H1 (cell line): ENCODE data around the gene KCNK3. TPM values are rescaled to one million over a fixed set of nuclear protein-coding genes. Genes with fewer than 3 reads are reported as not detected.
A peak's percentile ranks its signal among the peaks of the same experiment; 100 is the strongest.

ENCODE experiments used
- CTCF ChIA-PET: fragments of 300-600 bp; sonication (Branson Sonifier 250); formaldehyde crosslinking; loops from one replicate; lab custom pipeline; 2021; ENCODE audit not compliant: partially characterized antibody; lab: Charles Lee
- POLR2A ChIA-PET: fragments of 300-600 bp; sonication (Branson Sonifier 250); formaldehyde crosslinking; loops from one replicate; lab custom pipeline; 2021; ENCODE audit warnings: inconsistent platforms; ENCODE audit not compliant: partially characterized antibody; lab: Charles Lee
- DNase-seq, 2 experiments: peaks; one replicate each; pipeline versions ENCODE4 v3.0.0 to v3.0.0-alpha.2; 2010 to 2022; ENCODE audit warnings: low spot score in 2 of 2, low read depth in 1 of 2, mixed read lengths in 1 of 2
- FAIRE-seq: peaks from 2 replicates; lab custom pipeline; 2011; peaks lifted over from hg19 to GRCh38; lab: Jason Lieb, UNC
- H2AFZ ChIP-seq: 2 replicates; pipeline ENCODE4 v1.8.1; 2012; ENCODE audit warnings: low read length, inconsistent platforms
- H2AK5ac ChIP-seq: 2 replicates; pipeline ENCODE4 v1.6.1; 2013; ENCODE audit warnings: low read depth, low read length
- H2BK120ac ChIP-seq: replicated peaks from 2 replicates; pipeline ENCODE3; 2013; ENCODE audit warnings: low read depth, low read length, inconsistent platforms
- H2BK12ac ChIP-seq: 2 replicates; pipeline ENCODE4 v1.6.1; 2013; ENCODE audit warnings: low read depth, low read length
- H2BK15ac ChIP-seq: 2 replicates; pipeline ENCODE4 v1.6.1; 2013; ENCODE audit warnings: low read length
- H2BK20ac ChIP-seq: 2 replicates; pipeline ENCODE4 v1.6.1; 2013; ENCODE audit warnings: low read length
- H2BK5ac ChIP-seq: 2 replicates; pipeline ENCODE4 v1.6.1; 2013; ENCODE audit warnings: low read depth, low read length
- H3K14ac ChIP-seq: 2 replicates; pipeline ENCODE4 v1.6.1; 2013; ENCODE audit warnings: inconsistent platforms; ENCODE audit not compliant: insufficient read length
- H3K18ac ChIP-seq: 2 replicates; pipeline ENCODE4 v1.6.1; 2013; ENCODE audit warnings: low read length; ENCODE audit errors: extremely low read depth
- H3K23ac ChIP-seq: 2 replicates; pipeline ENCODE4 v1.6.1; 2013; ENCODE audit warnings: inconsistent platforms; ENCODE audit not compliant: insufficient read length
- H3K23me2 ChIP-seq: 2 replicates; pipeline ENCODE4 v1.6.1; 2013; ENCODE audit warnings: low read depth, low read length
- H3K27ac ChIP-seq: 2 replicates; pipeline ENCODE4 v1.6.1; 2011; ENCODE audit warnings: low read depth, low read length, inconsistent platforms
- H3K27me3 ChIP-seq, 4 experiments: replicated peaks in 1 of 4; 1 replicate in 1 of 4; 2 replicates in 3 of 4; pipeline versions ENCODE4 v1.6.1 to v1.8.1; 2011 to 2013; ENCODE audit warnings: low read length in 3 of 4, mild to moderate bottlenecking in 3 of 4, inconsistent platforms in 2 of 4, mixed read lengths in 2 of 4, moderate library complexity in 1 of 4; ENCODE audit not compliant: control insufficient read depth in 3 of 4, insufficient read depth in 3 of 4; ENCODE audit errors: extremely low read depth in 1 of 4
- H3K36me3 ChIP-seq, 4 experiments: 2 replicates each; pipeline versions ENCODE4 v1.6.1 to v1.8.1; 2011 to 2013; ENCODE audit warnings: mild to moderate bottlenecking in 4 of 4, low read length in 3 of 4, moderate library complexity in 2 of 4, control low read depth in 1 of 4, inconsistent platforms in 1 of 4; ENCODE audit not compliant: insufficient read depth in 4 of 4, control insufficient read depth in 2 of 4
- H3K4ac ChIP-seq: replicated peaks from 2 replicates; pipeline ENCODE3; 2013; ENCODE audit warnings: low read length, low read depth, mixed read lengths, inconsistent platforms; ENCODE audit not compliant: insufficient read length
- H3K4me1 ChIP-seq, 4 experiments: replicated peaks in 1 of 4; 1 replicate in 1 of 4; 2 replicates in 3 of 4; pipeline versions ENCODE4 v1.6.1 to v1.8.1; 2011 to 2013; ENCODE audit warnings: low read length in 3 of 4, inconsistent platforms in 2 of 4, mixed read lengths in 1 of 4; ENCODE audit not compliant: insufficient read depth in 4 of 4, control insufficient read depth in 3 of 4
- H3K4me2 ChIP-seq, 2 experiments: 2 replicates each; pipeline versions ENCODE4 v1.6.1 to v1.8.1; 2011 to 2013; ENCODE audit warnings: low read depth in 2 of 2, low read length in 2 of 2, control low read depth in 1 of 2, inconsistent platforms in 1 of 2, mild to moderate bottlenecking in 1 of 2; ENCODE audit not compliant: insufficient read depth in 1 of 2
- H3K4me3 ChIP-seq, 4 experiments: fragments of 200-600, 300-600 bp in 1 of 4; sonication (generic), shearing (Covaris generic), sonication (Bioruptor Twin) in 1 of 4; 2 replicates each; pipeline versions ENCODE4 v1.5.1 to v1.8.1; 2011 to 2016; ENCODE audit warnings: low read length in 4 of 4, low read depth in 3 of 4, control low read depth in 2 of 4, inconsistent platforms in 2 of 4, mild to moderate bottlenecking in 2 of 4, mixed read lengths in 1 of 4, moderate library complexity in 1 of 4; ENCODE audit not compliant: insufficient read depth in 2 of 4; ENCODE audit errors: extremely low read depth in 1 of 4
- H3K56ac ChIP-seq: replicated peaks from 2 replicates; pipeline ENCODE3; 2013; ENCODE audit warnings: low read depth, mild to moderate bottlenecking, mixed read lengths, low read length, inconsistent platforms; ENCODE audit not compliant: insufficient read length
- H3K79me1 ChIP-seq: 2 replicates; pipeline ENCODE4 v1.6.1; 2013; ENCODE audit warnings: low read depth, low read length, control low read depth
- H3K79me2 ChIP-seq, 2 experiments: 2 replicates each; pipeline versions ENCODE4 v1.6.1 to v1.8.1; 2012 to 2013; ENCODE audit warnings: low read length in 2 of 2, mild to moderate bottlenecking in 2 of 2, inconsistent platforms in 1 of 2; ENCODE audit not compliant: insufficient read depth in 2 of 2, control insufficient read depth in 1 of 2
- H3K9ac ChIP-seq, 4 experiments: replicated peaks in 1 of 4; 1 replicate in 1 of 4; 2 replicates in 3 of 4; pipeline versions ENCODE4 v1.6.1 to v1.8.1; 2011 to 2013; ENCODE audit warnings: low read depth in 3 of 4, low read length in 3 of 4, control low read depth in 2 of 4, mild to moderate bottlenecking in 2 of 4, moderate library complexity in 2 of 4, inconsistent platforms in 1 of 4; ENCODE audit errors: extremely low read depth in 1 of 4
- H3K9me3 ChIP-seq, 2 experiments: 2 replicates each; pipeline versions ENCODE4 v1.6.1 to v1.8.1; 2012 to 2013; ENCODE audit warnings: mild to moderate bottlenecking in 2 of 2, moderate library complexity in 2 of 2, control low read depth in 1 of 2, inconsistent platforms in 1 of 2, low read depth in 1 of 2, low read length in 1 of 2, mixed read lengths in 1 of 2; ENCODE audit not compliant: insufficient read depth in 2 of 2
- H4K20me1 ChIP-seq, 2 experiments: replicated peaks in 1 of 2; 2 replicates each; pipeline versions ENCODE3 to v1.8.1; 2011 to 2013; ENCODE audit warnings: inconsistent platforms in 2 of 2, low read length in 2 of 2, mild to moderate bottlenecking in 1 of 2; ENCODE audit not compliant: insufficient read depth in 2 of 2, control insufficient read depth in 1 of 2
- H4K5ac ChIP-seq: 2 replicates; pipeline ENCODE4 v1.6.1; 2013; ENCODE audit warnings: low read length, low read depth, mixed read lengths, inconsistent platforms; ENCODE audit not compliant: insufficient read length
- H4K8ac ChIP-seq: 2 replicates; pipeline ENCODE4 v1.8.0; 2013; ENCODE audit warnings: mild to moderate bottlenecking, moderate library complexity, low read length, inconsistent platforms; ENCODE audit not compliant: insufficient read depth; ENCODE audit errors: extremely low read depth
- H4K91ac ChIP-seq: replicated peaks from 2 replicates; pipeline ENCODE3; 2013; ENCODE audit warnings: low read length, mixed read lengths, inconsistent platforms; ENCODE audit not compliant: insufficient read length
- JUND ChIP-seq: IDR thresholded peaks from 2 replicates; pipeline ENCODE4 v1.6.1; 2011; ENCODE audit warnings: mild to moderate bottlenecking, improper control_type of control experiment, low read length
- WGBS, 2 experiments: shearing (Covaris generic) in 1 of 2; methylation state at CpG; one replicate each; pipeline versions ENCODE4 v1.1.6 to v1.1.7; 2013 to 2015; ENCODE audit warnings: low lambda C conversion rate in 2 of 2, mixed read lengths in 2 of 2, inconsistent platforms in 1 of 2, low coverage in 1 of 2, missing lambda C conversion rate in 1 of 2; ENCODE audit not compliant: insufficient replicate concordance in 2 of 2, insufficient coverage in 1 of 2, insufficient read length in 1 of 2; ENCODE audit errors: extremely low coverage in 1 of 2, missing lambda C conversion rate in 1 of 2; 5-methylcytosine and 5-hydroxymethylcytosine counted together
- polyA plus RNA-seq, 7 experiments: library from polyadenylated mRNA; depleted of rRNA in 3 of 7; stranded (reverse) in 5 of 7; unstranded in 2 of 7; fragments of >200 nt in 5 of 7; fragments of 200-250 nt in 2 of 7; gene quantifications; 1 replicate in 5 of 7; 2 replicates in 1 of 7; 4 replicates in 1 of 7; pipeline versions ENCODE4 v1.2.1 to v1.2.3, GENCODE V29; 2011 to 2013; ENCODE audit warnings: missing spikeins in 2 of 7, mixed read lengths in 2 of 7
- total RNA-seq: library from RNA; stranded (reverse); fragmentation: NEBNext Ultra II Directional; extraction: Animal tissue kit (Norgen Biotek cat#: 25700); gene quantifications from 2 replicates; pipeline ENCODE4 v1.2.1, GENCODE V29; 2021
- TF ChIP-seq, protein P1 (sequence below), 3 experiments: IDR thresholded peaks; 1 replicate in 2 of 3; 2 replicates in 1 of 3; pipeline versions ENCODE4 v1.5.1 to v1.6.1; 2011; ENCODE audit warnings: low read length in 3 of 3, mild to moderate bottlenecking in 3 of 3, inconsistent platforms in 2 of 3, low read depth in 1 of 3, moderate library complexity in 1 of 3; ENCODE audit not compliant: insufficient read depth in 1 of 3; ENCODE audit errors: control extremely low read depth in 1 of 3

The KCNK3 gene
- total and polyA plus RNA-seq, 2 of the 8 experiments (the other 6 are each of a cell fraction or from before 2014, with no cell fraction given), result 0.29 to 0.30 TPM

DNA sequence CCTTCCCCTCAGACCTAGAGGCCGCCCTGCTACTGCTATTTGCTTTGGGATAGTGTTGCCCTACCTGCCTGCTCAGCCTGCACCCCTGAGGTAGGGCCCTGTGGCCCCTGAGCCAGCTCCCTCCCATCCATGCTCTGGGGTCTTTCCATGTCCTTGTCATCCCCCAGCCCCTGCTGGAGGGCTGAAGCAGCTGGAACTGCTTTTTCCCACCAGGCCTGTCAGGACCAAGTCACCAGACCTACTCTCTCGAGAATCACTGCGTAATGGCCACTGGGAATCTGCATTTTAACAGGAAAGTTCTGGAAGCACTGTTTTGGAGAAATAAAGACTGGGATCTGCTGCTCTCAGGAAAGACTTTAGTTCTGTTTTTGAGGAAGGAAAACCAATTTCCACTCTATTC lies 51.3 kb downstream of the KCNK3 start:
- Histone ChIP-seq H3K4me2 (no peak overlapping the region), H3K9me3 (no peaks in the 10 kb centered on the region), H2BK15ac (no peak overlapping the region), H4K5ac (no peak overlapping the region), H2BK12ac (0 out of 2 replicates have a peak overlapping the region, but pooled peaks have one; percentile 9), H3K23me2 (no peaks in the 10 kb centered on the region), H2AK5ac (no peak overlapping the region), H3K4me1 (no peaks in the 10 kb centered on the region), H2BK20ac (no peak overlapping the region), H3K56ac (no peak overlapping the region), H3K27me3 (no peaks in the 10 kb centered on the region), H3K4me3 (no peak overlapping the region), H3K79me2 (no peaks in the 10 kb centered on the region), H3K23ac (no peak overlapping the region), H3K18ac (no peak overlapping the region), H4K91ac (no peak overlapping the region), H3K9ac (no peak overlapping the region), H3K79me1 (no peaks in the 10 kb centered on the region), H2BK120ac (no peak overlapping the region), H3K36me3 (no peaks in the 10 kb centered on the region), H3K14ac (no peak overlapping the region), H4K20me1 (no peaks in the 10 kb centered on the region), H2AFZ (no peak overlapping the region), H2BK5ac (no peak overlapping the region), H3K27ac (no peak overlapping the region), H4K8ac (no peak overlapping the region), H3K4ac (no peak overlapping the region)
- ChIA-PET CTCF (interaction anchor here (1.4 to 14.9 kb wide), 12 partner anchors 10 to 224 kb away, joined by 4 to 367 read pairs (median 13); no protein-coding TSS in a partner anchor), POLR2A (no interaction called here)
- WGBS, 2 experiments, result 84% methylated on average over 3 of the region's 3 CpGs; no CpG with 5 or more reads in 1 of the 2 experiments
- DNase-seq, result no peak
- FAIRE-seq, result no peak
- TF ChIP-seq JUND, result no peak
- TF ChIP-seq, protein P1, sequence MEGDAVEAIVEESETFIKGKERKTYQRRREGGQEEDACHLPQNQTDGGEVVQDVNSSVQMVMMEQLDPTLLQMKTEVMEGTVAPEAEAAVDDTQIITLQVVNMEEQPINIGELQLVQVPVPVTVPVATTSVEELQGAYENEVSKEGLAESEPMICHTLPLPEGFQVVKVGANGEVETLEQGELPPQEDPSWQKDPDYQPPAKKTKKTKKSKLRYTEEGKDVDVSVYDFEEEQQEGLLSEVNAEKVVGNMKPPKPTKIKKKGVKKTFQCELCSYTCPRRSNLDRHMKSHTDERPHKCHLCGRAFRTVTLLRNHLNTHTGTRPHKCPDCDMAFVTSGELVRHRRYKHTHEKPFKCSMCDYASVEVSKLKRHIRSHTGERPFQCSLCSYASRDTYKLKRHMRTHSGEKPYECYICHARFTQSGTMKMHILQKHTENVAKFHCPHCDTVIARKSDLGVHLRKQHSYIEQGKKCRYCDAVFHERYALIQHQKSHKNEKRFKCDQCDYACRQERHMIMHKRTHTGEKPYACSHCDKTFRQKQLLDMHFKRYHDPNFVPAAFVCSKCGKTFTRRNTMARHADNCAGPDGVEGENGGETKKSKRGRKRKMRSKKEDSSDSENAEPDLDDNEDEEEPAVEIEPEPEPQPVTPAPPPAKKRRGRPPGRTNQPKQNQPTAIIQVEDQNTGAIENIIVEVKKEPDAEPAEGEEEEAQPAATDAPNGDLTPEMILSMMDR (IDR thresholded peaks at IDR 0.05; ENCODE audit: control extremely low read depth in 1 of 3, insufficient read depth in 1 of 3, low read depth in 1 of 3, low read length in 3 of 3), result no peak
